Muscle layer of colon (tissue), 2 donors: Measurements from ENCODE around the gene NARF.

Experiments
- H3K27ac ChIP-seq: one replicate; pipeline ENCODE4 v1.7.0; 2013; ENCODE audit warnings: low read depth, mild to moderate bottlenecking, low read length, moderate library complexity
- H3K27me3 ChIP-seq, 2 donors: one replicate each; pipeline ENCODE4 v1.7.0; 2013; ENCODE audit warnings: low read length in 2 of 2, mild to moderate bottlenecking in 2 of 2; ENCODE audit not compliant: insufficient read depth in 2 of 2, control insufficient read depth in 1 of 2
- H3K36me3 ChIP-seq: one replicate; pipeline ENCODE4 v1.7.0; 2013; ENCODE audit warnings: mild to moderate bottlenecking, low read length; ENCODE audit not compliant: insufficient read depth
- H3K4me1 ChIP-seq: one replicate; pipeline ENCODE4 v1.7.0; 2013; ENCODE audit warnings: mild to moderate bottlenecking, low read length; ENCODE audit not compliant: insufficient read depth
- H3K4me3 ChIP-seq, 2 donors: one replicate each; pipeline ENCODE4 v1.7.0; 2013; ENCODE audit warnings: low read length in 2 of 2, low read depth in 1 of 2, mild to moderate bottlenecking in 1 of 2, moderate library complexity in 1 of 2
- H3K9ac ChIP-seq: one replicate; pipeline ENCODE4 v1.7.0; 2013; ENCODE audit warnings: low read length
- H3K9me3 ChIP-seq: one replicate; pipeline ENCODE4 v1.7.0; 2013; ENCODE audit warnings: mild to moderate bottlenecking, low read length
- donor health status: abdominal sarcoma.
- donor health status: Adenocarcinoma of cecum.

Gene NARF

DNA sequence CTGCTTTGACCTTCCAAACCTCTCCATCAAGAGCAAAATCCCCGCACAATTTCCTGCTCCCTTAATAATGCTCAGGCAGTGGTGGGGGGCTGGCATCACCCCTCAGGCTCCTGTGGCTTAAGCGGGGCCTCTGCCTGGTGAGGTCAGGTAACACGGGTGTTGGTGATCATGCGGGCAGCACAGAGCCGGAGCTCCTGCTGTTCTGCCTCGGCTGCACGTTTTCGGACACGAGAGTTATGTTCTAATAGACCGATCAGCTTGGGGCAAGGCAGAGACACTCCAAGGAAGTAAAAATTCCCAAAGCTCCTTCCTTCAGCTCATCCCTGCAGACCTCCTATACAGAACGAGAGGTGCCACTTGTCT lies 6.0 kb downstream of the NARF start:
- no peaks in the 10 kb centered on the region for H3K9me3 ChIP-seq
- H3K27ac ChIP-seq, result no peak overlapping the region
- H3K27me3 ChIP-seq, result no peaks in the 10 kb centered on the region
- no peak overlapping the region for H3K9ac ChIP-seq
- peaks cover 69% of the 10 kb centered on the region for H3K36me3 ChIP-seq
- no peak overlapping the region for H3K4me3 ChIP-seq
- H3K4me1 ChIP-seq, result peaks cover 1% of the 10 kb centered on the region

DNA sequence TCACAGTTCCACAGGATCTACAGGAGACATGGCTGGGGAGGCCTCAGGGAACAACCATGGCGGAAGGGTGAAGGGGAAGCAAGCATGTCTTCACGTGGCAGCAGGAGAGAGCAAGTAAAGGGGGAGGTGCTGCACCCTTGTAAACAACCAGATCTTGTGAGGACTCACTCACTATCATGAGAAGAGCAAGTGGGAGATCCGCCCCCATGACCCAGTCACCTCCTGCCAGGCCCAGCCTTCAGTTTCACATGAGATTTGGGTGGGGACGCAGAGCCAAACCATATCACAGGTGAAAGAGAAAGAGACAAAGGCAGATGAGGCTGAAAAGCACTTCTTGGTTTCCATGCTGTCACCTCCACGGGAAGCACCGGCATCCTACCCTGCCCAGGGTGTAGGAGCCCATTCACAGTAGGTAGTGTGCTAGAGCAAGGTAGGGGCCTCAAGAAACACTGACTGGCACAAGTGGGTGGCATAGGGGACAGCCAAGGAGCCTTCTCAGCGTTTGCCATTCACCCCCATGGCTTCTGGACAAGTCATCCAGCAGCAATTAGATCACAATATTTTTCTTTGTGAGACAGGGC lies 6.6 kb downstream of the NARF start:
- Histone ChIP-seq H3K27ac (no peak overlapping the region), H3K9ac (no peak overlapping the region), H3K4me3 (no peak overlapping the region), H3K27me3 (no peaks in the 10 kb centered on the region), H3K36me3 (peaks cover 73% of the 10 kb centered on the region), H3K4me1 (no peaks in the 10 kb centered on the region), H3K9me3 (no peaks in the 10 kb centered on the region)

DNA sequence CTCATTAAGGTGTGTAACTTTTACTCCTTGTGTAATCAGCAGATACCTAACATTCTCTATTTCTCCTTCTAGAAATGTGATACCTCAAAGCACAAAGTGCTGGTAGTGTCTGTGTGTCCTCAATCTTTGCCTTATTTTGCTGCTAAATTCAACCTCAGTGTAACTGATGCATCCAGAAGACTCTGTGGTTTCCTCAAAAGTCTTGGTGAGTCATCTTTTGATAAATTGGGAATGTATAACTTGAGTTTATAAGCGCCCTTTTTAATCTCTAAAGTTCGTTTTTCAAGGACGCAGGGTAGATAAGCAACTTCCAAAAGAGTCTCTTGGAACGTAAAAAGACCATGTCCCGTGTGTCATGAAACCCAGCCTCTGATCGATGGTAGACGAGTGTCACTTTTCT lies 10.2 kb downstream of the NARF start:
- Histone ChIP-seq H3K4me1 (no peaks in the 10 kb centered on the region), H3K36me3 (peaks cover 53% of the 10 kb centered on the region), H3K9me3 (no peaks in the 10 kb centered on the region), H3K27me3 (no peaks in the 10 kb centered on the region), H3K27ac (no peak overlapping the region), H3K9ac (no peak overlapping the region), H3K4me3 (no peak overlapping the region)

DNA sequence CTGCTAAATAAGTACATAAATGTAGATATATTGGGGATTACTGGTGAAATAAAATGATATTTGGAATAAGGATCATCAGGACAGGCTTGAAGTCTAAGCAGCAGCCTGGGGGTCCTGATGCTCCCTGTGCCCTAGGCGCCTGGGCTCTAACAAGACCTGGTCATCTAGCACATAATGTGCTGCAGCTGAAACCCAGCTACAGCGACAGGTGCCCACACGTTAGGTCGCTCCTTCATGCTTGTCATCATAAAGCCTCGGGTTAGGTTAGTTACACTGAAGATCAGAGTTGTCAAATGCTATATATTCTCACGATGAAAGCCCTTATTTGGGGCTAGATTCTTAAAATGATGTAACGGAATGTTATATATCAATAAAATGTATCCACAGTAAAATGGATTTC lies 11.5 kb downstream of the NARF start:
- no peak overlapping the region for H3K4me3 ChIP-seq
- peaks cover 52% of the 10 kb centered on the region for H3K36me3 ChIP-seq
- no peak overlapping the region for H3K27ac ChIP-seq
- H3K9ac ChIP-seq, result no peak overlapping the region
- no peaks in the 10 kb centered on the region for H3K4me1 ChIP-seq
- H3K9me3 ChIP-seq, result no peaks in the 10 kb centered on the region
- no peaks in the 10 kb centered on the region for H3K27me3 ChIP-seq

DNA sequence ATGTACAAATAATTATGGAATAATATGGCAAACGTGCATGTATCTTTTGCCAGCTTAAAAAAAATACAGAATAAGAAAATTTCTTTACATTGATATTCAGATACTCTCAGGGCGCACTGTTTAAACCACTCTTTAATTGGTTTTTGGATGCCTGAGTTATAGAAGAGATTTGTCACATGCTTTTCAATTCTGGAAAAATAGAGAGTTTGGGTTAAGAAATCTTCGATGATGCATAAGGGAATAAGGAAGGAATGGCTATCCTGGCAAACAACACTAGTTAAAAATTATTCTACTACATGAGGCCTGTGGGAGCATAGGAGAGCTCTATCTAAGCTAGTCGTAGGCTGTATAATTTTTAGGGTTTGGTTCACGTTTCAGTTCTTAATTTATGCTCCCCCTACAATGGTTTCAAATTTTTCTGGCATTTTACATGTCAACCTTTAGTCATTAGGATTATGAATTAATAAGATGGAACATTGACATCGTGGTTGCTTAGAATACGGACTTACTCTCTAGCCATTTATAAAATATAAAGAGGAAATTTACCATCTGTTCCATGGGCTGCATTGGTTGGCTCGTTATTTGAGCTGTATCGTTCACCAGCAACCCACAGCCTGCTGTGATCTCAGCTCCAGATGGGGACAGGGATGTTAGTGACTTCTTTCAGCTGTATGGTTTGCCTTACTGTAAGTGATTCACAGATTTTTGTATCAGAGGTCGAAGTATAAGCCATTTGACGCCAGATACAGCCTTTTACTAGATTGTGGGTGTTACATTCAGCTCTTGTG lies 15.9 kb downstream of the NARF start:
- peaks cover 36% of the 10 kb centered on the region for H3K36me3 ChIP-seq
- H3K9ac ChIP-seq, result no peak overlapping the region

DNA sequence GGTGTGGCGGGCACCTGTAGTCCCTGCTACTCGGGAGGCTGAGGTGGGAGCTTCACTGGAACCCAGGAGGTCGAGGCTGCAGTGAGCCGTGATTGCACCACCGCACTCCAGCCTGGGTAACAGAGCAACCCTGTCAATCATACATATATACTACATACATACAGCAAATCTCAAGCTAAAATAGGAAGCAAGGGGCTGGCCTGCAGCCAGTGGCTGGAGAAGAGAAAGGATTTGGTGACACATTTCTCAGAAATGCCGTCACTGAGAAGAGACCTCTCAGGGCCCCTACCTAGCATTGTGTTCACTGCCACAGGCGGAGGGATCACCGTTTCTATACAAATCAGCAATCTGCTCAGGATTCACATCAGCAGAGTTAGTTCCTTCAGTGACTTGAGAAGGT lies 16.9 kb downstream of the NARF start:
- H3K9ac ChIP-seq, result no peak overlapping the region
- H3K9me3 ChIP-seq, result no peaks in the 10 kb centered on the region
- H3K4me1 ChIP-seq, result no peaks in the 10 kb centered on the region
- no peak overlapping the region for H3K4me3 ChIP-seq
- H3K27me3 ChIP-seq, result no peaks in the 10 kb centered on the region
- no peak overlapping the region for H3K27ac ChIP-seq
- peaks cover 42% of the 10 kb centered on the region for H3K36me3 ChIP-seq

More for the DNA sequence above, 15.9 kb downstream of the NARF start:
- H3K4me3 ChIP-seq, result no peak overlapping the region
- no peaks in the 10 kb centered on the region for H3K27me3 ChIP-seq
- no peaks in the 10 kb centered on the region for H3K4me1 ChIP-seq
- H3K9me3 ChIP-seq, result no peaks in the 10 kb centered on the region
- no peak overlapping the region for H3K27ac ChIP-seq

DNA sequence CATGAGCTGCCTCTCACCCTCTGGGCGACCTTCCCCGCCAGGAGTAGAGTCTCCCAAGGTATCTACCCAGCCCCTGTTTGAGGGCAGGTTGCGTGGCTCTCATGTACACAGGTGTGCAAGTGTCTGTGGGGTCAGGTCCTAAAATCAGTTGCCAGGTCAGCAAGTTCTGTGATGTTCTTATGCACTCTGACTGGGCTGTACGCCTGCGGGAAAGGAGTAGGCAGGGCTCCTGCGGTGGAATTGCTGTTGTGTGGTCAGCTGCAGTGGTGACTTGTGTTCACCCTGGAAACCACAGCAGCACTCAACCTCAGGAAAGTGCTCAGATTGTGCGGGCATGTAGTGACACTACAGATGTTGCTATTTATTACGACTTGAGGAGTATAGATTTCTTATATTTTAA lies 19.4 kb downstream of the NARF start:
- Histone ChIP-seq H3K4me3 (no peak overlapping the region), H3K27me3 (no peaks in the 10 kb centered on the region), H3K4me1 (no peaks in the 10 kb centered on the region), H3K9ac (no peak overlapping the region), H3K9me3 (no peaks in the 10 kb centered on the region), H3K27ac (no peak overlapping the region), H3K36me3 (peaks cover 60% of the 10 kb centered on the region)

DNA sequence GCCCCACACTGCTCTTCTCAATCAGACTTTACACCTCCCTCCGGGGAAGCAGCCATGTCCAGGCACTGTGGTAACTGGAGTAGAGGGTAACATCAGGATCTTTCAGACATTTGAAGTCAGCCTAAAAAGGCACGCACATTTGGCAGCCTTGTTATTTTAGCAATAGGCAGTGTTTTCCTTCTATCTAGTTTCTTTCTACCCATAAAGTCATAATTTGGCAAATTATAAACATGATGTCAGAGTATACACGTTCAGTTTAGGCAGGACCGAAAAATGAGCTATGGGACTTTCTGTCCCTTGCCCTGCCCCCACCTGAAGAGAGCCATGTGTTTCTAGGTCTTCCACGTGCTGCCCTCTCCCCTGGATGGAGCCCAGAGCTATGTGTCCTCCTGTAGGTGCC lies 21.1 kb downstream of the NARF start:
- no peaks in the 10 kb centered on the region for H3K9me3 ChIP-seq
- H3K36me3 ChIP-seq, result peaks cover 69% of the 10 kb centered on the region
- no peaks in the 10 kb centered on the region for H3K4me1 ChIP-seq
- H3K4me3 ChIP-seq, result no peak overlapping the region
- no peak overlapping the region for H3K9ac ChIP-seq
- no peak overlapping the region for H3K27ac ChIP-seq
- no peaks in the 10 kb centered on the region for H3K27me3 ChIP-seq

DNA sequence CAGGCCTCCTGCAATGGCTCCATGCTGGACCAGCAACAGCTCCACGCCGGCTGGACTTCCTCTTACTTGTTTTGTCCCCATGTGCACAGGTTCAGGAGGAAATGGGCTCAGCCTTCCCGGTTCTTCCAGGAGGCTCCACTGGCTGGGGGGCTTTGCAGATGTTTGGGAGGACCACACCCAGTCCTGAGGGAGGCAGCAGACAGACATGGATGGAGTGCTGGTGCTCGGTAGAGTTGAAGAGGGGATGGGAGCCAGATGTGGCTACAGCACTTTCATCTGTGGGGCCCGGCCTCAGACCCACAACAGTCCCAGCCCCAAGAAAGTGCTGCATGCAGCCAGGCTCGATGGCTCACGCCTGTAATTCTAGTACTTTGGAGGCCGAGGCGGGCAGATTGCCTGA lies 21.8 kb downstream of the NARF start:
- Histone ChIP-seq H3K4me3 (no peak overlapping the region), H3K27me3 (no peaks in the 10 kb centered on the region), H3K9ac (no peak overlapping the region), H3K4me1 (no peaks in the 10 kb centered on the region), H3K27ac (no peak overlapping the region), H3K36me3 (peaks cover 70% of the 10 kb centered on the region), H3K9me3 (no peaks in the 10 kb centered on the region)

DNA sequence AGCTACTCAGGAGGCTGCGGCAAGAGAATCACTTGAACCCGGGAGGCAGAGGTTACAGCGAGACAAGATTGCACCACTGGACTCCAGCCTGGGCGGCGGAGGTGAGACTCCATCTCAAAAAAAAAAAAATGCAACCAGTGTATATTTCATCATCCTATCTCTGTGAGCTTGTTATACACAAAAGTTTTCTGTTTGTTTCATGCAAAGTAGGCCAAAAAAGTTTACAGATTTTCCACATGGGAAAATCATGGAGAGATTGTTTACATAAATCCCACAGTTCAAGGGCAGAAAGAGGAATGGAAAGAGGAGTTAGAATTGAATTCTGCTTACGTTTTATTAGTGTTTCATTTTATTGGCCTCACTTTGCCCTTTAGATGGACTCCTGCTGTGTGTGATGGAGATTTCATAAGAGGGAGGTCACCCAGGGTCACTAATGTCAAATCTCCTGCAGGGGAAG lies 24.7 kb downstream of the NARF start:
- no peak overlapping the region for H3K27ac ChIP-seq
- no peaks in the 10 kb centered on the region for H3K9me3 ChIP-seq
- H3K36me3 ChIP-seq, result peaks cover 76% of the 10 kb centered on the region
- H3K9ac ChIP-seq, result no peak overlapping the region
- no peaks in the 10 kb centered on the region for H3K4me1 ChIP-seq
- H3K27me3 ChIP-seq, result no peaks in the 10 kb centered on the region
- H3K4me3 ChIP-seq, result no peak overlapping the region

DNA sequence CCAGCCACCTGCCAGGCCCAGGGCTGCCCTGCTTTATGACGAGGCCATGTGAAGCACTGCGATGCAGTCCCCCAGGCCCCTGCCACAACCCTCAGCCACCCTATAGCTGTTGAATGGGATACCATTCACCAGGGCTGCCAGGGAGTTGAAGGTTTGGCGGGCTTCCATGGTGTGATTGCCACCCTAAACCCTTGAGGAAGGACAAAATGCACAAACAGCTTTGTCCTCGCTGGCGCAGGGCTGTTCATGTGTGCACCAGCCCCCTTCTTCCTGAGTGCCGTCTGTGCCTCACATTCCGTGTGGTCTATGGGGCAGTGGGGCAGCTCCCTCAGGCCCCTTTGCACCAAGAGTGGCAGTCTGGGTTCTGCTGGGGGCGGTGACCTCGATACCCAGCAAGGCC lies 25.3 kb downstream of the NARF start:
- Histone ChIP-seq H3K9ac (no peak overlapping the region), H3K27me3 (no peaks in the 10 kb centered on the region), H3K27ac (no peak overlapping the region), H3K4me1 (peaks cover 3% of the 10 kb centered on the region), H3K9me3 (no peaks in the 10 kb centered on the region), H3K36me3 (peaks cover 74% of the 10 kb centered on the region), H3K4me3 (no peak overlapping the region)
